OCI-LY7 (cell line): Measurements from ENCODE around the gene DLX5. TPM values are rescaled to one million over a fixed set of nuclear protein-coding genes. Genes with fewer than 3 reads are reported as not detected.

Experiments
- BruUV-seq: library from RNA; stranded (reverse); fragments of 400-500 nt; replicated peaks from 2 replicates; lab custom pipeline; 2021; lab: Mats Ljungman, UMichigan
- CTCF ChIA-PET: fragments of 300-600 bp; sonication (Branson Sonifier 250); formaldehyde crosslinking; loops from one replicate; lab custom pipeline; 2022; ENCODE audit warnings: antibody characterized with exemption; ENCODE audit not compliant: unreplicated experiment; lab: Charles Lee
- POLR2A ChIA-PET: fragments of 300-600 bp; sonication (Branson Sonifier 250); formaldehyde crosslinking; loops from one replicate; lab custom pipeline; 2022; ENCODE audit warnings: antibody characterized with exemption; lab: Charles Lee
- DNase-seq: peaks from one replicate; pipeline ENCODE4 v3.0.0-alpha.2; 2015; ENCODE audit warnings: low spot score
- H2AFZ ChIP-seq: fragments of 200-600 bp; sonication (generic), shearing (Covaris generic); 2 replicates; pipeline ENCODE4 v1.6.1; 2014; ENCODE audit warnings: mild to moderate bottlenecking, antibody characterized with exemption, low read length, moderate library complexity
- H3K27ac ChIP-seq: fragments of 200-600 bp; sonication (generic); 2 replicates; pipeline ENCODE4 v1.5.1; 2014; ENCODE audit warnings: mixed run types, low read depth, mild to moderate bottlenecking, moderate library complexity, low read length, inconsistent platforms; ENCODE audit not compliant: poor library complexity, severe bottlenecking
- H3K36me3 ChIP-seq: fragments of 200-600 bp; sonication (generic); 2 replicates; pipeline ENCODE4 v1.6.1; 2014; ENCODE audit warnings: mild to moderate bottlenecking, antibody characterized with exemption, low read length, moderate library complexity, mixed read lengths; ENCODE audit not compliant: insufficient read depth
- H3K4me1 ChIP-seq: fragments of 200-600 bp; sonication (generic); 2 replicates; pipeline ENCODE4 v1.5.1; 2014; ENCODE audit warnings: mild to moderate bottlenecking, low read length; ENCODE audit not compliant: insufficient read depth, poor library complexity, severe bottlenecking
- H3K4me2 ChIP-seq: fragments of 200-600 bp; sonication (generic); 2 replicates; pipeline ENCODE4 v1.6.1; 2014; ENCODE audit warnings: mild to moderate bottlenecking, low read length
- H3K4me3 ChIP-seq: fragments of 200-600 bp; sonication (generic); 2 replicates; pipeline ENCODE4 v1.5.1; 2014; ENCODE audit warnings: mild to moderate bottlenecking, low read depth, low read length; ENCODE audit not compliant: poor library complexity, severe bottlenecking
- H3K79me2 ChIP-seq: fragments of 200-600 bp; sonication (generic); 2 replicates; pipeline ENCODE4 v1.6.1; 2016; ENCODE audit warnings: low read depth, mild to moderate bottlenecking, low read length, moderate library complexity, mixed read lengths; ENCODE audit not compliant: insufficient read depth
- H3K9me2 ChIP-seq: fragments of 200-600 bp; sonication (generic); 2 replicates; pipeline ENCODE4 v1.6.1; 2016; ENCODE audit warnings: mild to moderate bottlenecking, low read length, mixed read lengths; ENCODE audit not compliant: insufficient read depth
- H3K9me3 ChIP-seq: fragments of 200-600 bp; sonication (generic); 2 replicates; pipeline ENCODE4 v1.6.1; 2014; ENCODE audit warnings: mild to moderate bottlenecking, mixed run types, low read length, mixed read lengths
- H4K20me1 ChIP-seq: fragments of 200-600 bp; sonication (generic); 2 replicates; pipeline ENCODE4 v1.6.1; 2014; ENCODE audit warnings: mild to moderate bottlenecking, antibody characterized with exemption, low read length, moderate library complexity, mixed read lengths; ENCODE audit not compliant: insufficient read depth
- CTCF ChIP-seq: fragments of 200-600 bp; sonication (generic); conservative IDR thresholded peaks from 2 replicates; pipeline ENCODE4 v1.5.1; 2014; ENCODE audit warnings: mild to moderate bottlenecking, antibody characterized with exemption, low read length, moderate library complexity, mixed read lengths
- EZH2phosphoT487 ChIP-seq: fragments of 200-600 bp; sonication (generic); IDR thresholded peaks from 2 replicates; pipeline ENCODE4 v1.6.1; 2018; ENCODE audit warnings: low read depth, borderline replicate concordance, mild to moderate bottlenecking, mixed run types, antibody characterized with exemption, low read length, moderate library complexity, mixed read lengths
- intact Hi-C: fragments of 100-400 bp; cut with micrococcal nuclease; formaldehyde crosslinking; loops from one replicate; pipeline ENCODE4 v1.10.0; 2022; ENCODE audit not compliant: unreplicated experiment
- total RNA-seq, 2 experiments: library from RNA; depleted of rRNA in 1 of 2; stranded (reverse); fragments of >200 nt in 1 of 2; shearing (Covaris generic) in 1 of 2; gene quantifications; 2 replicates each; pipeline ENCODE4 v1.2.3, GENCODE V29; 2014 to 2022

The DLX5 gene
- total RNA-seq, 2 experiments from 2014 or later, result not detected

DNA sequence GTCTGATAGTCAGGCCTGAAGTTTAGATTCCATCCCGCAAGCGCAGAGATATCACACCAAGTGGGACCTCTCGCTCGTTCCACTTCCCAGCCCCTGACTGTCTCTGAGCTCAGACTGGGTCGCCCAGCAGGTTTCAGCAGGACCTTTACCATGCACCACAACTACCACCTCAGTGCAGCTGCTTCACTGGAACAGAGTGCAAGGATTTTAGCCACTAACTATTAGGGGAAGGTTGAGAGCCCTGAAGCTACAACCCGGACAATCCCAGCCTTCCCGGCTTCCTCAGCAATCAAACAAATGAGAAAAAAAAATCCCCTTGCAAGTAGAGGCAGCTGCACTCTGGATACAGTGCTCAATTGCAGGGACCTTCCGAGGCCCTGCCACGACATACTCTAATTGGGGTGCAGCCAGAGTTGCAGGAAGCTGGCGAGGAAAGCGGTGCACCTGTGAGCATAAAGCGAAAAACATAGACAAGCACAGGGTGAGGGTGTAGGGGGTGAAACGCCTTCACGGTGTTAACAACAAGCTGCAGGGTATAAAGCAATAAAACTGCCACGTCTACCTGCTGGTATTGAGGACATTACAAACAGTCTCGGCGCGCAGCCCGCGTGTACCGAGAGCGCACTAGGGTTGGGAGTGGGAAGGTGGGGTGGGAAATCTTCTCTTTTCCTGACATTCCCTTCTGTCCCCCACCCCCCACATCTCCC is 21.9 kb downstream of the DLX5 start:
- H3K4me3 ChIP-seq, result no peak overlapping the region
- no peaks in the 10 kb centered on the region for H3K4me1 ChIP-seq
- no peak overlapping the region for H3K4me2 ChIP-seq
- H4K20me1 ChIP-seq, result no peaks in the 10 kb centered on the region
- intact Hi-C loops, result no loop called here
- no peaks in the 10 kb centered on the region for H3K79me2 ChIP-seq
- H3K36me3 ChIP-seq, result no peaks in the 10 kb centered on the region
- TF ChIP-seq CTCF (no peak), EZH2phosphoT487 (no peak)
- no peak overlapping the region for H3K27ac ChIP-seq
- H2AFZ ChIP-seq, result no peak overlapping the region
- DNase-seq, result no peak
- H3K9me2 ChIP-seq, result no peaks in the 10 kb centered on the region
- no peaks in the 10 kb centered on the region for H3K9me3 ChIP-seq
- BruUV-seq, result no TSS peak
- CTCF ChIA-PET, result no interaction called here
- POLR2A ChIA-PET, result interaction anchor here (0.8 kb wide), 1 partner anchor 41 kb away, joined by 4 read pairs; no protein-coding TSS in a partner anchor

GRCh38 chr7:97001656-97002554 is 22.7 kb downstream of the DLX5 start:
- Histone ChIP-seq H2AFZ (no peak overlapping the region), H4K20me1 (no peaks in the 10 kb centered on the region), H3K4me1 (no peaks in the 10 kb centered on the region), H3K36me3 (no peaks in the 10 kb centered on the region), H3K27ac (no peak overlapping the region), H3K4me2 (no peak overlapping the region), H3K79me2 (no peaks in the 10 kb centered on the region), H3K4me3 (no peak overlapping the region), H3K9me3 (no peaks in the 10 kb centered on the region), H3K9me2 (no peaks in the 10 kb centered on the region)
- TF ChIP-seq EZH2phosphoT487 (no peak), CTCF (no peak)
- no TSS peak for BruUV-seq
- ChIA-PET CTCF (no interaction called here), POLR2A (no interaction called here)
- intact Hi-C loops, result no loop called here
- DNase-seq, result no peak
